HepG2 (cell line): Measurements from ENCODE around the gene DSCAML1. TPM values are rescaled to one million over a fixed set of nuclear protein-coding genes. Genes with fewer than 3 reads are reported as not detected.

Experiments used
- ATAC-seq: fragments of 200-7000 bp; cut with Tn5 transposase; 3 replicates; pipeline ENCODE4 v1.9.1; 2020; ENCODE audit warnings: mild to moderate bottlenecking, moderate library complexity
- BruUV-seq: library from RNA; stranded (reverse); fragments of 400-500 nt; replicated peaks from 2 replicates; lab custom pipeline; 2021; lab: Mats Ljungman, UMichigan
- CTCF ChIA-PET: fragments of 300-600 bp; formaldehyde crosslinking; extraction: SDS; loops from one replicate; lab custom pipeline; 2021; ENCODE audit warnings: low total read pairs, inconsistent platforms, low intra/inter-chr PET ratio; lab: Yijun Ruan, JAX
- POLR2A ChIA-PET: fragments of 350-600 bp; sonication (Branson Sonifier 250); formaldehyde crosslinking; loops from one replicate; lab custom pipeline; 2020; ENCODE audit warnings: antibody characterized with exemption, inconsistent platforms; lab: Yijun Ruan, JAX
- DNase-seq: peaks from one replicate; pipeline ENCODE4 v3.0.0-alpha.2; 2015; ENCODE audit warnings: low spot score
- FAIRE-seq: peaks from 3 replicates; lab custom pipeline; 2011; peaks lifted over from hg19 to GRCh38; lab: Jason Lieb, UNC
- H2AFZ ChIP-seq: one replicate; pipeline ENCODE4 v1.6.1; 2011; ENCODE audit warnings: low read length, inconsistent platforms
- H3K27ac ChIP-seq: fragments of 300-600 bp; 3 replicates; pipeline ENCODE4 v1.8.0; 2011; ENCODE audit warnings: mixed run types, mild to moderate bottlenecking, mixed read lengths, low read length, inconsistent platforms; ENCODE audit not compliant: insufficient read depth; ENCODE audit errors: extremely low read length
- H3K27me3 ChIP-seq, 2 experiments: fragments of 200-600 bp in 1 of 2; 2 replicates in 1 of 2; 3 replicates in 1 of 2; pipeline versions ENCODE4 v1.6.0 to v1.8.0; 2011; ENCODE audit warnings: low read length in 2 of 2, mild to moderate bottlenecking in 2 of 2, moderate library complexity in 2 of 2, inconsistent platforms in 1 of 2; ENCODE audit not compliant: insufficient read depth in 2 of 2, control insufficient read depth in 1 of 2
- H3K36me3 ChIP-seq, 2 experiments: fragments of 200-600 bp in 1 of 2; replicated peaks in 1 of 2; 2 replicates in 1 of 2; 3 replicates in 1 of 2; pipeline versions ENCODE4 v1.5.1 to v1.8.0; 2011; ENCODE audit warnings: low read length in 2 of 2, inconsistent platforms in 1 of 2; ENCODE audit not compliant: insufficient read depth in 2 of 2, control insufficient read depth in 1 of 2
- H3K4me1 ChIP-seq: 2 replicates; pipeline ENCODE4 v1.5.1; 2012; ENCODE audit warnings: low read length, inconsistent platforms; ENCODE audit not compliant: insufficient read depth
- H3K4me2 ChIP-seq: 2 replicates; pipeline ENCODE4 v1.6.0; 2011; ENCODE audit warnings: low read depth, low read length, inconsistent platforms
- H3K4me3 ChIP-seq, 3 experiments: fragments of 200-600 bp in 1 of 3; sonication (generic), shearing (Covaris generic) in 1 of 3; replicated peaks in 1 of 3; 2 replicates each; pipeline ENCODE4 v1.5.1; 2011 to 2016; ENCODE audit warnings: low read length in 3 of 3, inconsistent platforms in 2 of 3, low read depth in 2 of 3, mild to moderate bottlenecking in 2 of 3, control low read depth in 1 of 3, mixed read lengths in 1 of 3; ENCODE audit not compliant: insufficient read depth in 1 of 3
- H3K79me2 ChIP-seq: one replicate; pipeline ENCODE4 v1.6.1; 2011; ENCODE audit warnings: low read length, inconsistent platforms; ENCODE audit not compliant: insufficient read depth
- H3K9ac ChIP-seq: 2 replicates; pipeline ENCODE4 v1.6.0; 2011; ENCODE audit warnings: mild to moderate bottlenecking, low read depth, low read length, inconsistent platforms; ENCODE audit not compliant: insufficient read depth
- H3K9me3 ChIP-seq: 2 replicates; pipeline ENCODE4 v1.5.1; 2012; ENCODE audit warnings: mild to moderate bottlenecking, low read length
- H4K20me1 ChIP-seq: 2 replicates; pipeline ENCODE4 v1.6.0; 2011; ENCODE audit warnings: inconsistent platforms, mild to moderate bottlenecking, low read length, moderate library complexity; ENCODE audit not compliant: insufficient read depth
- GTF3A ChIP-seq: sonication (generic); formaldehyde crosslinking; conservative IDR thresholded peaks from 2 replicates; pipeline ENCODE4 v1.4.0; 2020; ENCODE audit warnings: mild to moderate bottlenecking, missing genetic modification reagents
- NAIF1 ChIP-seq: sonication (generic); formaldehyde crosslinking; IDR thresholded peaks from 2 replicates; pipeline ENCODE4 v1.5.0; 2020; ENCODE audit warnings: mild to moderate bottlenecking, missing genetic modification reagents, borderline replicate concordance
- NKX3-1 ChIP-seq: sonication (generic); formaldehyde crosslinking; IDR thresholded peaks from 2 replicates; pipeline ENCODE4 v1.5.0; 2020; ENCODE audit warnings: missing genetic modification reagents
- PAXIP1 ChIP-seq: sonication (generic); formaldehyde crosslinking; conservative IDR thresholded peaks from 2 replicates; pipeline ENCODE4 v1.4.0; 2020; ENCODE audit warnings: mild to moderate bottlenecking, missing genetic modification reagents, moderate library complexity
- PHB2 ChIP-seq: fragments of 450-650 bp; IDR thresholded peaks from 2 replicates; pipeline ENCODE4 v1.6.1; 2018; ENCODE audit not compliant: partially characterized antibody
- TEAD2 ChIP-seq: sonication (generic); formaldehyde crosslinking; IDR thresholded peaks from 2 replicates; pipeline ENCODE4 v1.9.0; 2021; ENCODE audit warnings: missing genetic modification reagents
- TEAD3 ChIP-seq: optimal IDR thresholded peaks from 2 replicates; pipeline ENCODE3; 2016; ENCODE audit warnings: borderline replicate concordance
- ZNF275 ChIP-seq: sonication (generic); formaldehyde crosslinking; IDR thresholded peaks from 2 replicates; pipeline ENCODE4 v1.8.0; 2022; ENCODE audit warnings: missing genetic modification reagents, mild to moderate bottlenecking, inconsistent platforms, borderline replicate concordance
- WGBS: methylation state at CpG from one replicate; pipeline ENCODE4 v1.1.6; 2017; ENCODE audit warnings: low lambda C conversion rate; 5-methylcytosine and 5-hydroxymethylcytosine counted together
- in situ Hi-C: cut with HindIII; loops from 2 replicates; pipeline ENCODE4 v1.10.0; 2017; ENCODE audit warnings: low pct_unique_long_range_greater_than_20kb; ENCODE audit not compliant: extremely low pct_ligation_motif_present
- intact Hi-C: fragments of 100-400 bp; cut with micrococcal nuclease; formaldehyde crosslinking; loops from one replicate; pipeline ENCODE4 v1.10.0; 2022; ENCODE audit not compliant: unreplicated experiment
- polyA plus RNA-seq, 8 experiments: library from polyadenylated mRNA; depleted of rRNA in 3 of 8; stranded (reverse) in 7 of 8; unstranded in 1 of 8; fragments of >200 nt; fragmentation: Illumina TruSeq in 4 of 8; extraction: Trizol in 4 of 8; gene quantifications; 2 replicates each; pipeline versions ENCODE4 v1.2.1 to v1.2.3, GENCODE V29; 2011 to 2016; ENCODE audit warnings: low read depth in 4 of 8, missing spikeins in 1 of 8, mixed read lengths in 1 of 8; ENCODE audit not compliant: insufficient read depth in 1 of 8
- total RNA-seq, 5 experiments: library from RNA; depleted of rRNA; stranded (reverse); fragments of >200 nt; fragmentation: Illumina TruSeq; extraction: Trizol; gene quantifications; 2 replicates each; pipeline ENCODE4 v1.2.3, GENCODE V29; 2016; ENCODE audit warnings: low read depth in 1 of 5
- TF ChIP-seq, protein P1 (sequence below), 2 experiments: fragments of 450-650 bp in 1 of 2; sonication (generic) in 1 of 2; formaldehyde crosslinking; IDR thresholded peaks; 2 replicates each; pipeline versions ENCODE4 v1.5.0 to v1.8.0; 2020 to 2022; ENCODE audit warnings: mild to moderate bottlenecking in 1 of 2, missing genetic modification reagents in 1 of 2
- TF ChIP-seq, protein P2 (sequence below): sonication (generic); formaldehyde crosslinking; IDR thresholded peaks from 2 replicates; pipeline ENCODE4 v1.5.1; 2020; ENCODE audit warnings: mild to moderate bottlenecking, moderate library complexity, missing genetic modification reagents

DSCAML1 gene
- total and polyA plus RNA-seq, 2 of the 13 experiments (the other 11 are each of a cell fraction or from before 2014, with no cell fraction given) = 0.29 to 0.40 TPM

DNA sequence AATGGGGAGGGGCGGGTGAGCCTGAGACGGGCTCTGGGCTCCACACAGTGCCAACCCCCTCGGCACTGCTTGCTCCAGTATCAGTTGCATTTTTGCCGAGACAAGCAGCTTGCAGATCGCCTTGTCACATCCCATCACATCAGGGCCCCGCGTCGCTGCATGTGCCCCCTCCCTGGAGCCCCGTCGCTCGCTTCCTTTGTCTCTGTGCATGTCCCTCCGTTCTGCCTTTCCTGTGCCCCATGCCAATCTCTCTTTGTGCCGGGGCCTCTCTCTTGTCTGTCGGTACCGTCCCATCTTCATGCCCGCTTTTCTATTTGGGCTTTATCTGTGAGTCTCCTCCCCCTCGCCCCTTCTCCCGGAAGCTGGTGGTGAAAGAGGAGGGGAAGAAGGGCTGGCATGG is 267.2 kb downstream of the DSCAML1 start:
- peaks cover 0 to 2% of the 10 kb centered on the region in 2 experiments; a peak in 3 of 5 replicates for H3K27me3 ChIP-seq
- TF ChIP-seq NAIF1 (CRISPR knock-in tag) = no peak
- TF ChIP-seq, protein P1, sequence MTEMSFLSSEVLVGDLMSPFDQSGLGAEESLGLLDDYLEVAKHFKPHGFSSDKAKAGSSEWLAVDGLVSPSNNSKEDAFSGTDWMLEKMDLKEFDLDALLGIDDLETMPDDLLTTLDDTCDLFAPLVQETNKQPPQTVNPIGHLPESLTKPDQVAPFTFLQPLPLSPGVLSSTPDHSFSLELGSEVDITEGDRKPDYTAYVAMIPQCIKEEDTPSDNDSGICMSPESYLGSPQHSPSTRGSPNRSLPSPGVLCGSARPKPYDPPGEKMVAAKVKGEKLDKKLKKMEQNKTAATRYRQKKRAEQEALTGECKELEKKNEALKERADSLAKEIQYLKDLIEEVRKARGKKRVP (CRISPR knock-in tag; IDR thresholded peaks at IDR 0.05) = no peak
- no peak for TF ChIP-seq NKX3-1 (CRISPR knock-in tag)
- TF ChIP-seq PHB2 = no peak
- TF ChIP-seq TEAD2 (CRISPR knock-in tag) = no peak
- TF ChIP-seq, protein P2, sequence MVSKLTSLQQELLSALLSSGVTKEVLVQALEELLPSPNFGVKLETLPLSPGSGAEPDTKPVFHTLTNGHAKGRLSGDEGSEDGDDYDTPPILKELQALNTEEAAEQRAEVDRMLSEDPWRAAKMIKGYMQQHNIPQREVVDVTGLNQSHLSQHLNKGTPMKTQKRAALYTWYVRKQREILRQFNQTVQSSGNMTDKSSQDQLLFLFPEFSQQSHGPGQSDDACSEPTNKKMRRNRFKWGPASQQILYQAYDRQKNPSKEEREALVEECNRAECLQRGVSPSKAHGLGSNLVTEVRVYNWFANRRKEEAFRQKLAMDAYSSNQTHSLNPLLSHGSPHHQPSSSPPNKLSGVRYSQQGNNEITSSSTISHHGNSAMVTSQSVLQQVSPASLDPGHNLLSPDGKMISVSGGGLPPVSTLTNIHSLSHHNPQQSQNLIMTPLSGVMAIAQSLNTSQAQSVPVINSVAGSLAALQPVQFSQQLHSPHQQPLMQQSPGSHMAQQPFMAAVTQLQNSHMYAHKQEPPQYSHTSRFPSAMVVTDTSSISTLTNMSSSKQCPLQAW (CRISPR knock-in tag) = no peak
- no peak for TF ChIP-seq GTF3A (CRISPR knock-in tag)
- no peak for TF ChIP-seq PAXIP1
- no peak for TF ChIP-seq ZNF275 (CRISPR knock-in tag)
- no peak for TF ChIP-seq TEAD3
- TF ChIP-seq, all 625 proteins: peak for 0
- H3K9ac ChIP-seq = no peak overlapping the region
- H3K36me3 ChIP-seq = no peaks in the 10 kb centered on the region
- H3K9me3 ChIP-seq = no peaks in the 10 kb centered on the region
- in situ Hi-C loops (no loop called here), intact Hi-C loops (no loop called here)
- DNase-seq (no peak), ATAC-seq (no peak), FAIRE-seq (no peak)
- no peaks in the 10 kb centered on the region for H4K20me1 ChIP-seq
- no TSS peak for BruUV-seq
- no peak overlapping the region for H3K4me3 ChIP-seq
- H2AFZ ChIP-seq = no peak overlapping the region
- H3K79me2 ChIP-seq = no peaks in the 10 kb centered on the region
- H3K4me1 ChIP-seq = no peaks in the 10 kb centered on the region
- H3K27ac ChIP-seq = no peak overlapping the region
- H3K4me2 ChIP-seq = no peak overlapping the region
- WGBS = 69% methylated on average over 18 of the region's 18 CpGs
- CTCF ChIA-PET = no interaction called here
- POLR2A ChIA-PET = no interaction called here
